GM18508 (cell line): ENCODE results near the gene LCN9.
"Not testable (repeated sequence)": the region's sequence is repeated elsewhere in the genome, so short reads cannot be mapped to it uniquely, and the experiment has no call there.

Experiments
- ATAC-seq: cut with Tn5 transposase; IDR thresholded peaks from one replicate; pipeline ENCODE4 v1.9.1; 2021; ENCODE audit warnings: moderate number of reproducible peaks; ENCODE audit not compliant: insufficient read depth, unreplicated experiment

The LCN9 gene, protein sequence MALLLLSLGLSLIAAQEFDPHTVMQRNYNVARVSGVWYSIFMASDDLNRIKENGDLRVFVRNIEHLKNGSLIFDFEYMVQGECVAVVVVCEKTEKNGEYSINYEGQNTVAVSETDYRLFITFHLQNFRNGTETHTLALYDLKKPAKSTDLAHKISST

DNA sequence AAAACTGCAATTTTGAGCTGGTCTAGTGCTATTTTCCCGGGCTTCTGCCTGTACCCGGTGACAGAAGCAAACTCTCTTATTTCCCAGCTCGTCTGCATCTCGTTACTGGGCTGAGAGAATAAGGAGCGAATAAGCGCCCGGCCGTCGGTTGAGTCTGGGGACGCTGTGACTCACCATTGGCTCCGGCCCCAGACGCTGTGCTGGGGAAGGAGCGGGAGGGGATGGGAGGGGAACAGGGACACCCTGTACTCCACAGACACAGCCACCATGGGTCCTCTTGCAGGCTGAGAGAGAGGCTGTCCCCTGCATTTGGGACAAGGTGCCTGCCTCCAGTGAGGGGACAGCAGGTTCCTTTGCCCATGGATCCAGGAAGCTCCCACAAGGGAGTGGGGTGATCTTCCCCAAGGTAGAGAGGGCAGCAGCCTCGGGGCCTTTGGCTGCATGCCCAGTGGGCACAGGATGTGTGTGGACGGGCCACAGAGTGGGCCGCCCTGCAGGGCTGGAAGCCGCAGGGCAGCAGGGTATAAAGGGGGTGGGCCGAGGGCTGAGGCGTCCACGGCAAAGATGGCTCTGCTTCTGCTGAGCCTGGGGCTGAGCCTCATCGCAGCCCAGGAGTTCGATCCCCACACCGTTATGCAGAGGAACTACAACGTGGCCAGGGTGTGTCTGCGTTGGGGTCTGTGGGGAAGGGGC lies at the start of gene LCN9:
TSS of gene LCN9 (plus strand) at position 552 of the 693 bp plus-strand sequence. CDS start at position 565, 13 bp downstream.
- no peak for ATAC-seq

- ATAC-seq, result no peak
These were observed 48.9 kb upstream of the LCN9 start for GRCh38 chr9:135613946-135614805.

DNA sequence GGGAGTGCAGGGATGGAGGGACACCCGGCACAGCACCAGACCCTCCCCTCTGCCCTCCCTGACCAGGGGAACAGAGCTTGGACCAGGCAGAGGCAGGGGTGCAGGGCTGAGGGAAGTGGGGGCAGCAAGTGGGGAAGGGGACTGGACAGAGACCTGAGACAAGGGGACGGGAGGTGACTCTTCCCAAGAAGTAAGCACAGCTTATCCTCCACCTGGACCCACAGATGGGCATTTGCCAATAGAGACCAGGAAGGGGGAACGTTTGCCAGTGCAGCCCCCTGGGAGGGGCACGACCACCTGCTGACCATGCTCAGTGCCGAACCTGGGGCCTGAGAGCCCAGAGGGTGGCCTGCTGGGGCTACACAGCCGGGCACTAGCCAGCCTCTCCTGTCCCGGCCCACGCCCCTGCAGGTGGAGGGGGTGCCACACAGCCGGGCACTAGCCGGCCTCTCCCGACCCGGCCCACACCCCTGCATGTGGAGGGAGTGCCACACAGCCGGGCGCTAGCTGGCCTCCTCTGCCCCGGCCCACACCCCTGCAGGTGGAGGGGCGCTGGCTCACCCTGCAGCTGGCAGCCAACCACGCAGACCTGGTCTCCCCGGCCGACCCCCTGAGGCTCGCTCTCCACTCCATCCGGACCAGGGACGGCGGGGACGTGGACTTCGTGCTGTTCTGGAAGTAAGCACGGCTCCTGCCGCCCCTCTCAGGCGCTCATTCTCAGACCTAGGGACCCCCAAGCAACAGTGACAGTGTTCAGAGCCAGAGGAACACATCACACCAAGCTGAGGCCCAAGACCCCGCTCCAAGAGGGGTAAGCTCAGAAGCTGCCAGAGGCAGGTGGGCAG lies 48.1 kb upstream of the LCN9 start:
- ATAC-seq, result no peak

- no peak for ATAC-seq
These were observed 47.2 kb upstream of the LCN9 start for GRCh38 chr9:135615666-135616618.

GRCh38 chr9:135616619-135617537 lies 46.2 kb upstream of the LCN9 start:
- ATAC-seq, result no peak

DNA sequence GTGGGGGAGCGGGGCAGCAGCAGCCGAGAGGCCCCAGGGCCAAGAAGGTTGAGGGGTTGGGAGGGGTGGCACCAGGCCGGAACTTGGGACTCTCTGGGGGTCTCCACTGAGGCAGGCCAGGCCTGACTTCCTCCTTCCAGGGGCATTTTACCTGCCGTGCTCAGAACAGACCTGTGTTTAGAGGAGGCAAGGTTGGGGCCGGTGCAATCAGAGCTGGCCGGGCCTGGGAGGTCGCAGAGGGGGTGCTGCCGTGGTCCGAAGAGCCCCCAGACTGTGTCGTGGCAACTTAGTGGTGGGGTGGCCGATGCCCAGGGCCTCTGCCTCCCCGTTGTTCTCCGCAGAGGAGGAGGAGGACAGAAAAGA lies 45.6 kb upstream of the LCN9 start:
- ATAC-seq, result no peak

DNA sequence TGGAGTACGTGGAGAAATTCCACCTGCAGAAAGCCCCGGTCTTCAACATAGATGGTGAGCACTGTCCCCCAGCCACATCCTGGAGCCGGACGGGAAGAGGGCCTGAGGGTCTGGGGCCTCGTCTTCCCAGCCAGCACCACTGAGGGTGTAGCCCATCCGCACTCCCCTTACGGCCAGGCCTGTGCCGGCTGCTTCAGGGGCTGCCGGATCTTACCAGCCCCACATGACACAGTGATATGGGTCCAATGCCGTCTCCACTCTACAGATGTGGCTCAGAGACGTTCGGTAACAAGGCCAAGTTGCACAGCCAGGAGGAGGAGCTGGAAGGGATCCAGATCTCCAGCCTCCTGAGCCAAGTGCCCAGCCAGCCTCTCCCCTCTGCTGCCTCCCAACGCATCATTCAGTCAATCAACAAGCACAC lies 45.1 kb upstream of the LCN9 start:
- ATAC-seq, result no peak

GRCh38 chr9:135618866-135619598 lies 44.1 kb upstream of the LCN9 start:
- ATAC-seq, result no peak

DNA sequence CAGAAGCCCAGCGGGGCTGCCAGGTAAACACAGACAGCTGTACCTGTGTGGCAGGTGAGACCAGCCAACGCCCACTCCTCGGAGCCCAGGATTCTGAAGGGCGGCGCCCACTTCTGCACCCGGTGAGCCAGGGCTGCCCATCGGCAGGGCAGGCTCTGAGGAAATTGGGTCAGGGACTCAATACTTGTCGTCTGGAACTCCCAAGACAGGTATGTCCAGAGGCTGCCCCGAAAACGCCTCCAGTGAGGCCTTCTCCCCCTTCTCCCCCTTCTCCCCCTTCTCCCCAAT lies 43.6 kb upstream of the LCN9 start:
- ATAC-seq, result no peak

DNA sequence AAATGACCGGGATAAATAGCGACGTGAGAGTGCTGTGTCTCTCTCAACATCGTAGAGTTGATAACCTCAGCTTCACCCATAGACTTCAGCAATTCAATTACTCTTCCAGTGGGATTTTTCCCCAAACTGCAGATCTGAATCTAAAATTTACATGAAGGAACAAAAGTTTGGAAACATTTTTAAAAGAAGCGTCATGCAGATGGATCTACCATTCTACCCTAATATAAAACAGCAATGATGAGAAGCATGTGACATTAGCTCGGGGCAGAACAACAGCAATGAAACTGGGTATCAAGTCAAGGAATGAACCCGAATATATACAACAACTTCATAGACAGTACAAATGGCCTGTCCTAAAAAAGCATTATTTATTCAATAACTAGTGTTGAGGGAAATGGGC lies 42.6 kb upstream of the LCN9 start:
- no peak for ATAC-seq

- ATAC-seq, result no peak
These were observed 40.6 kb upstream of the LCN9 start for GRCh38 chr9:135622415-135623020.

GRCh38 chr9:135624282-135624681 lies 38.8 kb upstream of the LCN9 start:
- ATAC-seq, result no peak

DNA sequence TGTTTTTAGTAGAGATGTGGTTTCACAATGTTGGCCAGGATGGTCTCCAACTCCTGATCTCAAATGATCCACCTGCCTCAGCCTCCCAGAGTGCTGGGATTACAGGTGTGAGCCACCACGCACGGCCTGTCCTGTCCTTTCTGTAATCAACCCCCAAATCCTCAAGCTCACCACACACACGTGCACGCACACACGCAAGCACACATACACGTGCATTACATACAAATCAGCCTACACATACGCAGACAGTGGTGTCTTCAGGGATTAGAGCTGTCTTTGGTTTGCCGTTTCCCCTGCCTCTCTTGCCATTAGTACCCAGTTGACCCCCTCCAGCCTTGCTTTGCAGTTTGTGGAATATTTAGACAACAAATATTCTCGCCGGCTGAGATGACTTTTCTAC lies 30.3 kb upstream of the LCN9 start:
- no peak for ATAC-seq

GRCh38 chr9:135636930-135637530 lies 26.1 kb upstream of the LCN9 start:
- not testable (repeated sequence) for ATAC-seq

DNA sequence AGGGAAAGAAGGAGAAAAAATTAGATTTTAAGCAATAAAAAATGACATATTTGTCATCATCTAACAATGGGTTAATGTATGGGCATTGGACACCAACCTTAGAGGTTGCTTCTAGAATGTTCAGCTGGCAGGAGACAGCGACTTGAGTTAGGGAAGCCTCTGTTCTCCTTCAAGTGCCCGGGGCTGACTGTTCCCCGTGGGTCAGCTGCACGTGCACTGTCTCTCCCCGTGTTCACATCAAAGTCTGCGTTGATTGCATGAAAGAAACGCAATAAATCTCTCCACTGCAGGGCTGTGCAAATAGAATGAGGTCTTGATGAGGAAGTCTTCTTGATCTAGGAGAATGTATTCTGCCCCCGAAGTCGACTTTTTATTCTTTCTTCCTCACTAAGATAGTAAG lies 23.9 kb upstream of the LCN9 start, which contains the start of gene GLT6D1:
TSS of gene GLT6D1 (minus strand) at position 345 of the 400 bp plus-strand sequence. CDS start 353 bp downstream, outside the sequence.
- ATAC-seq, result no peak

DNA sequence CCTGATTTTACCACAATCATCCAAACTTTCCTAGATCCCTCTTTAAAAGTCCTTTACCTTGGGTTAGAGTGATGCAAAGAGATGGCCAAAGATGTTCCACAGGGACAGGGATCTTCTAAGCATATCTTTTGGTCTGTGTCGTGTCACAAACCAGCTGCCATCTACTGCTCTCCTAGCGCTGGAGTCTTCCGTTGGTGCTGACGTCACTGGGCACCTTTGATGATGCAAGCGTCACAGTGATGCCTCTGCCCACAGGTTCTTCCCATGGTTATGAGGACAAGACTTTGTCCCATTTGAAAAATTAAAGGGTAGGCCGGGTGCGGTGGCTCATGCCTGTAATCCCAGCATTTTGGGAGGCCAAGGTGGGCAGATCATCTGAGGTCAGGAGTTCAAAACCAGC lies 22.1 kb upstream of the LCN9 start:
- ATAC-seq, result no peak

GRCh38 chr9:135641745-135642144 lies 21.4 kb upstream of the LCN9 start:
- ATAC-seq, result no peak
